MCF 10A (cell line): Measurements from ENCODE around the gene DHX9. TPM values are rescaled to one million over a fixed set of nuclear protein-coding genes. Genes with fewer than 3 reads are reported as not detected.
"Not testable (repeated sequence)": the region's sequence is repeated elsewhere in the genome, so short reads cannot be mapped to it uniquely, and the experiment has no call there.

ENCODE experiments used
- BruUV-seq: library from RNA; stranded (reverse); fragments of 400-500 nt; replicated peaks from 2 replicates; lab custom pipeline; 2021; lab: Mats Ljungman, UMichigan
- CTCF ChIA-PET: fragments of 300-600 bp; sonication (Branson Sonifier 250); formaldehyde crosslinking; extraction: SDS; loops from one replicate; lab custom pipeline; 2021; ENCODE audit warnings: antibody characterized with exemption, inconsistent platforms; lab: Yijun Ruan, JAX
- POLR2A ChIA-PET: fragments of 300-600, 350-650 bp; sonication (Branson Sonifier 250); formaldehyde crosslinking; extraction: SDS; loops from one replicate; lab custom pipeline; 2020; ENCODE audit warnings: antibody characterized with exemption, inconsistent platforms; lab: Yijun Ruan, JAX
- DNase-seq: peaks from one replicate; pipeline ENCODE4 v3.0.0-alpha.2; 2018; ENCODE audit not compliant: unreplicated experiment
- H3K27ac Mint-ChIP-seq: one replicate; pipeline ENCODE4 v1.8.0; 2022; ENCODE audit warnings: mild to moderate bottlenecking, low read depth, mixed read lengths; ENCODE audit not compliant: unreplicated experiment
- H3K27me3 Mint-ChIP-seq: one replicate; pipeline ENCODE4 v1.8.0; 2022; ENCODE audit warnings: mixed read lengths; ENCODE audit not compliant: insufficient read depth, unreplicated experiment
- H3K36me3 Mint-ChIP-seq: one replicate; pipeline ENCODE4 v1.8.0; 2022; ENCODE audit warnings: mild to moderate bottlenecking, moderate library complexity, mixed read lengths; ENCODE audit not compliant: insufficient read depth, unreplicated experiment
- H3K4me1 Mint-ChIP-seq: one replicate; pipeline ENCODE4 v1.8.0; 2022; ENCODE audit warnings: mixed read lengths; ENCODE audit not compliant: insufficient read depth, unreplicated experiment
- H3K4me3 Mint-ChIP-seq: one replicate; pipeline ENCODE4 v1.8.0; 2022; ENCODE audit warnings: mild to moderate bottlenecking, moderate library complexity, mixed read lengths; ENCODE audit not compliant: unreplicated experiment
- H3K9me3 Mint-ChIP-seq: one replicate; pipeline ENCODE4 v1.8.0; 2022; ENCODE audit warnings: mixed read lengths; ENCODE audit not compliant: unreplicated experiment
- intact Hi-C: fragments of 100-400 bp; cut with micrococcal nuclease; formaldehyde crosslinking; loops from 2 replicates; pipeline ENCODE4 v1.14.1; 2022
- total RNA-seq: library from RNA; stranded (reverse); gene quantifications from 2 replicates; pipeline ENCODE4 v1.2.3, GENCODE V29; 2022
- TF ChIP-seq, protein P1 (sequence below): fragments of 200-600 bp; IDR thresholded peaks from one replicate; pipeline ENCODE4 v1.8.0; 2022; ENCODE audit warnings: antibody characterized with exemption, mild to moderate bottlenecking; ENCODE audit not compliant: unreplicated experiment

Gene DHX9
- total RNA-seq, 1 experiment from 2014 or later: 107 TPM

GRCh38 chr1:182890927-182891610 is 51.9 kb downstream of the DHX9 start:
- TF ChIP-seq, protein P1, sequence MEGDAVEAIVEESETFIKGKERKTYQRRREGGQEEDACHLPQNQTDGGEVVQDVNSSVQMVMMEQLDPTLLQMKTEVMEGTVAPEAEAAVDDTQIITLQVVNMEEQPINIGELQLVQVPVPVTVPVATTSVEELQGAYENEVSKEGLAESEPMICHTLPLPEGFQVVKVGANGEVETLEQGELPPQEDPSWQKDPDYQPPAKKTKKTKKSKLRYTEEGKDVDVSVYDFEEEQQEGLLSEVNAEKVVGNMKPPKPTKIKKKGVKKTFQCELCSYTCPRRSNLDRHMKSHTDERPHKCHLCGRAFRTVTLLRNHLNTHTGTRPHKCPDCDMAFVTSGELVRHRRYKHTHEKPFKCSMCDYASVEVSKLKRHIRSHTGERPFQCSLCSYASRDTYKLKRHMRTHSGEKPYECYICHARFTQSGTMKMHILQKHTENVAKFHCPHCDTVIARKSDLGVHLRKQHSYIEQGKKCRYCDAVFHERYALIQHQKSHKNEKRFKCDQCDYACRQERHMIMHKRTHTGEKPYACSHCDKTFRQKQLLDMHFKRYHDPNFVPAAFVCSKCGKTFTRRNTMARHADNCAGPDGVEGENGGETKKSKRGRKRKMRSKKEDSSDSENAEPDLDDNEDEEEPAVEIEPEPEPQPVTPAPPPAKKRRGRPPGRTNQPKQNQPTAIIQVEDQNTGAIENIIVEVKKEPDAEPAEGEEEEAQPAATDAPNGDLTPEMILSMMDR: no peak
- Mint-ChIP-seq H3K36me3 (peaks cover 51% of the 10 kb centered on the region), H3K4me3 (no peak overlapping the region), H3K27ac (no peak overlapping the region), H3K27me3 (no peaks in the 10 kb centered on the region), H3K9me3 (peaks cover 28% of the 10 kb centered on the region), H3K4me1 (no peaks in the 10 kb centered on the region)
- ChIA-PET CTCF (interaction anchor here (0.9 kb wide), 1 partner anchor 415 kb away, joined by 3 read pairs; no protein-coding TSS in a partner anchor), POLR2A (interaction anchor here (1.0 to 3.7 kb wide), 5 partner anchors 13 to 50 kb away, joined by 3 to 19 read pairs (median 3); no protein-coding TSS in a partner anchor)
- no TSS peak for BruUV-seq
- intact Hi-C loops: loop anchor here (5.0 kb wide), 1 partner anchor 34 kb away; no protein-coding TSS in a partner anchor
- peak; percentile 19 for DNase-seq

DNA sequence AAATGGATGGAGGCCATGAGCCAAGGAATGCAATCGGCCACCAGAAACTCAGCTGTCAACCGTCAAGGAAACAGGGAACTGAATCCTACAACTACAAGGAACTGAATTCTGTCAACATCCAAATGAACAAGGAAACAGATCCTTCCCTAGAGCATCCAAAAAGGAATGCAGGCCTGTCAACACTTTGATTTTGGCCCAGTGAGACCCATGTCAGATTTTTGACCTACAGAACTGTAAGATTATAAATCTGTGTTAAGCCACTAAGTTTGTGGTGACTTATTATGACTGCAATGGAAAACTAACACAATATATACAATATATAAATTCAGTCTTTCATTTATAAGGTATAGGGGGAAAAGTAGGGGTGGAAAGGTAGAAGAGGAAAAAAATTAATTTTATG is 58.5 kb downstream of the DHX9 start:
- H3K4me1 Mint-ChIP-seq: no peaks in the 10 kb centered on the region
- no peak for DNase-seq
- no peaks in the 10 kb centered on the region for H3K36me3 Mint-ChIP-seq
- no peak overlapping the region for H3K4me3 Mint-ChIP-seq
- ChIA-PET CTCF (no interaction called here), POLR2A (no interaction called here)
- TF ChIP-seq, protein P1: no peak
- intact Hi-C loops: no loop called here
- peaks cover 18% of the 10 kb centered on the region for H3K9me3 Mint-ChIP-seq
- H3K27me3 Mint-ChIP-seq: no peaks in the 10 kb centered on the region
- H3K27ac Mint-ChIP-seq: no peak overlapping the region
- no TSS peak for BruUV-seq

DNA sequence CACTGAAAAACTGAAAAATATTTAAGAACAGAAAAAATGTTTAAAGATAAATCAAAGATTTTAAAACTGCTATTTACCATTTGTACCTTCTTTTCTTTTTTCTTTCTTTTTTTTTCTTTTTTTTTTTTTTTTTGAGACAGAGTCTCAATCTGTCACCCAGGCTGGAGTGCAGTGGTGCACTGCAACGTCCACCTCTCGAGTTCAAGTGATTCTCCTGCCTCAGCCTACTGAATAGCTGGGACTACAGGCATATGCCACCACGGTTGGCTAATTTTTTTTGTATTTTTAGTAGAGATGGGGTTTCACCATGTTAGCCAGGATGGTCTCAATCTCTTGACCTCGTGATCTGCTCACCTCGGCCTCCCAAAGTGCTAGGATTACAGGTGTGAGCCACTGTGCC is 62.8 kb downstream of the DHX9 start:
- intact Hi-C loops, H3K4me1 Mint-ChIP-seq, H3K27me3 Mint-ChIP-seq, H3K27ac Mint-ChIP-seq, DNase-seq, CTCF ChIA-PET, H3K36me3 Mint-ChIP-seq, H3K4me3 Mint-ChIP-seq, H3K9me3 Mint-ChIP-seq, BruUV-seq: not testable (repeated sequence)
- POLR2A ChIA-PET: interaction anchor here (3.9 kb wide), 1 partner anchor 12 kb away, joined by 19 read pairs; no protein-coding TSS in a partner anchor

GRCh38 chr1:182905321-182905720 is 66.2 kb downstream of the DHX9 start:
- intact Hi-C loops: no loop called here
- no peaks in the 10 kb centered on the region for H3K9me3 Mint-ChIP-seq

More at GRCh38 chr1:182905321-182905720, 66.2 kb downstream of the DHX9 start:
- Mint-ChIP-seq H3K27me3 (peaks cover 11% of the 10 kb centered on the region), H3K27ac (no peak overlapping the region), H3K4me3 (no peak overlapping the region), H3K36me3 (no peaks in the 10 kb centered on the region), H3K4me1 (no peaks in the 10 kb centered on the region)
- ChIA-PET CTCF (no interaction called here), POLR2A (interaction anchor here (0.7 to 3.9 kb wide), 2 partner anchors 16 to 25 kb away, joined by 3 to 19 read pairs; no protein-coding TSS in a partner anchor)
- BruUV-seq: no TSS peak
- no peak for DNase-seq
- TF ChIP-seq, protein P1: no peak
